ENCODE measurements around the gene ARFGAP1.
"Not testable (repeated sequence)": the region's sequence is repeated elsewhere in the genome, so short reads cannot be mapped to it uniquely, and the experiment has no call there.

Gene ARFGAP1

GRCh38 chr20:63293456-63293855 is 20.8 kb downstream of the ARFGAP1 start:
- no peak for DNase-seq

GRCh38 chr20:63293871-63294535 is 21.4 kb downstream of the ARFGAP1 start:
- DNase-seq: no peak

- DNase-seq: no peak
These were observed 21.9 kb downstream of the ARFGAP1 start for GRCh38 chr20:63294536-63294900.

GRCh38 chr20:63295018-63295417 is 22.4 kb downstream of the ARFGAP1 start:
- DNase-seq: no peak

GRCh38 chr20:63295422-63295821 is 22.8 kb downstream of the ARFGAP1 start:
- DNase-seq: peak in 1 of 4 experiments; percentile 21

- no peak for DNase-seq
These were observed 23.2 kb downstream of the ARFGAP1 start for GRCh38 chr20:63295846-63296245.

- no peak for DNase-seq
These were observed 24.1 kb downstream of the ARFGAP1 start for GRCh38 chr20:63296531-63297299.

- DNase-seq: no peak
These were observed 24.8 kb downstream of the ARFGAP1 start for GRCh38 chr20:63297371-63297781.

- no peak for DNase-seq
These were observed 25.4 kb downstream of the ARFGAP1 start for GRCh38 chr20:63297796-63298572.

- no peak for DNase-seq
These were observed 26.2 kb downstream of the ARFGAP1 start for GRCh38 chr20:63298731-63299312.

GRCh38 chr20:63301671-63302070 is 29.1 kb downstream of the ARFGAP1 start:
- DNase-seq: no peak

GRCh38 chr20:63303095-63303666 is 30.6 kb downstream of the ARFGAP1 start:
- no peak for DNase-seq

GRCh38 chr20:63305393-63305792 is 32.8 kb downstream of the ARFGAP1 start:
- DNase-seq: no peak

- DNase-seq: not testable (repeated sequence)
These were observed 33.5 kb downstream of the ARFGAP1 start for GRCh38 chr20:63305933-63306672.

- no peak for DNase-seq
These were observed 34.3 kb downstream of the ARFGAP1 start for GRCh38 chr20:63306673-63307537.

GRCh38 chr20:63307538-63308217 is 35.1 kb downstream of the ARFGAP1 start:
- DNase-seq: no peak

- DNase-seq: no peak
These were observed 35.8 kb downstream of the ARFGAP1 start for GRCh38 chr20:63308218-63308911.

GRCh38 chr20:63309261-63310071 is 36.9 kb downstream of the ARFGAP1 start:
- DNase-seq: peak in 1 of 4 experiments; percentile 15
